Suprapubic skin (tissue), 4 donors: Measurements from ENCODE around the gene ST8SIA4.

ENCODE experiments used
- EP300 ChIP-seq: sonication (generic); formaldehyde crosslinking; IDR thresholded peaks from one replicate; pipeline ENCODE4 v1.6.1; 2017; ENCODE audit warnings: antibody characterized with exemption
- POLR2A ChIP-seq, 2 donors: fragments of 450-650 bp; IDR thresholded peaks; one replicate each; pipeline ENCODE4 v1.6.1; 2017; ENCODE audit warnings: antibody characterized with exemption in 2 of 2, mild to moderate bottlenecking in 2 of 2, moderate library complexity in 2 of 2
- POLR2AphosphoS5 ChIP-seq, 3 donors: sonication (generic); formaldehyde crosslinking; IDR thresholded peaks; one replicate each; pipeline ENCODE4 v1.6.1; 2017; ENCODE audit warnings: antibody characterized with exemption in 3 of 3
- TF ChIP-seq, protein P1 (sequence below), 2 donors: fragments of 200-600 bp in 1 of 2; fragments of 450-650 bp in 1 of 2; sonication (generic) in 1 of 2; IDR thresholded peaks; one replicate each; pipeline ENCODE4 v1.5.1; 2016 to 2019; ENCODE audit warnings: antibody characterized with exemption in 2 of 2, mild to moderate bottlenecking in 1 of 2, moderate library complexity in 1 of 2

DNA sequence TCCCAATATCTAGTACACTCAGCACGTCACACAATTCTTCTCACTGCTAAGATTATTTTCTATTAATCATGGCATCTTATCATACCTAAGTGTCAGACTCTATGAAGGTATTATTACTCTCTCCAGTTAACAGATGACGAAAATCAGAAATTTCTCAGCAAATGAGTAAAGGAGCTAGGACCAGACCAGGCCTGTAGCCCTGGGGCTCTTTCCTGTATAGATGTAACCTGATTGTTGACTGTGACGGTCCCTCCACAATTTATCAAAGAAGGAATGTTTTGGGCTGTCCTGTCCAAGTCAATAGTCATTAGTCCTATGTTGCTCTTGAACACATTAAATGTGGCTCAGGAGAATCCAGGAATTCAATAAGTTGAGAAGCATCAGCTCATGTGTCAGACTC lies 106.2 kb downstream of the ST8SIA4 start:
- TF ChIP-seq, protein P1, sequence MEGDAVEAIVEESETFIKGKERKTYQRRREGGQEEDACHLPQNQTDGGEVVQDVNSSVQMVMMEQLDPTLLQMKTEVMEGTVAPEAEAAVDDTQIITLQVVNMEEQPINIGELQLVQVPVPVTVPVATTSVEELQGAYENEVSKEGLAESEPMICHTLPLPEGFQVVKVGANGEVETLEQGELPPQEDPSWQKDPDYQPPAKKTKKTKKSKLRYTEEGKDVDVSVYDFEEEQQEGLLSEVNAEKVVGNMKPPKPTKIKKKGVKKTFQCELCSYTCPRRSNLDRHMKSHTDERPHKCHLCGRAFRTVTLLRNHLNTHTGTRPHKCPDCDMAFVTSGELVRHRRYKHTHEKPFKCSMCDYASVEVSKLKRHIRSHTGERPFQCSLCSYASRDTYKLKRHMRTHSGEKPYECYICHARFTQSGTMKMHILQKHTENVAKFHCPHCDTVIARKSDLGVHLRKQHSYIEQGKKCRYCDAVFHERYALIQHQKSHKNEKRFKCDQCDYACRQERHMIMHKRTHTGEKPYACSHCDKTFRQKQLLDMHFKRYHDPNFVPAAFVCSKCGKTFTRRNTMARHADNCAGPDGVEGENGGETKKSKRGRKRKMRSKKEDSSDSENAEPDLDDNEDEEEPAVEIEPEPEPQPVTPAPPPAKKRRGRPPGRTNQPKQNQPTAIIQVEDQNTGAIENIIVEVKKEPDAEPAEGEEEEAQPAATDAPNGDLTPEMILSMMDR (IDR thresholded peaks at IDR 0.05): no peak
- TF ChIP-seq EP300: no peak
- no peak for TF ChIP-seq POLR2A (IDR thresholded peaks at IDR 0.05)
- no peak for TF ChIP-seq POLR2AphosphoS5 (IDR thresholded peaks at IDR 0.05)
